Effector memory CD4-positive, alpha-beta T cell (primary cell): ENCODE measurements around the gene SH3BP2.

Experiments used
- DNase-seq, 3 donors: peaks; one replicate each; pipeline ENCODE4 v3.0.0-alpha.2; 2020
- H3K27ac ChIP-seq: 2 replicates; pipeline ENCODE4 v1.7.0; 2013; ENCODE audit warnings: mild to moderate bottlenecking, low read length, moderate library complexity; ENCODE audit not compliant: insufficient read depth, poor library complexity, severe bottlenecking
- H3K27me3 ChIP-seq: replicated peaks from 2 replicates; pipeline ENCODE4 v1.7.0; 2013; ENCODE audit warnings: mild to moderate bottlenecking, low read length; ENCODE audit not compliant: insufficient read depth, control insufficient read depth, poor library complexity, severe bottlenecking
- H3K36me3 ChIP-seq: 2 replicates; pipeline ENCODE4 v1.7.0; 2013; ENCODE audit warnings: mild to moderate bottlenecking, low read length, moderate library complexity; ENCODE audit not compliant: control insufficient read depth, insufficient read depth
- H3K4me1 ChIP-seq: 2 replicates; pipeline ENCODE4 v1.7.0; 2013; ENCODE audit warnings: low read length, mild to moderate bottlenecking; ENCODE audit not compliant: control insufficient read depth, insufficient read depth, poor library complexity, severe bottlenecking
- H3K4me3 ChIP-seq: 2 replicates; pipeline ENCODE4 v1.7.0; 2013; ENCODE audit warnings: low read length, low read depth, mild to moderate bottlenecking; ENCODE audit not compliant: insufficient read depth, poor library complexity, severe bottlenecking
- H3K9me3 ChIP-seq: 2 replicates; pipeline ENCODE4 v1.7.0; 2013; ENCODE audit warnings: mild to moderate bottlenecking, low read length, moderate library complexity; ENCODE audit not compliant: control insufficient read depth

SH3BP2 gene

DNA sequence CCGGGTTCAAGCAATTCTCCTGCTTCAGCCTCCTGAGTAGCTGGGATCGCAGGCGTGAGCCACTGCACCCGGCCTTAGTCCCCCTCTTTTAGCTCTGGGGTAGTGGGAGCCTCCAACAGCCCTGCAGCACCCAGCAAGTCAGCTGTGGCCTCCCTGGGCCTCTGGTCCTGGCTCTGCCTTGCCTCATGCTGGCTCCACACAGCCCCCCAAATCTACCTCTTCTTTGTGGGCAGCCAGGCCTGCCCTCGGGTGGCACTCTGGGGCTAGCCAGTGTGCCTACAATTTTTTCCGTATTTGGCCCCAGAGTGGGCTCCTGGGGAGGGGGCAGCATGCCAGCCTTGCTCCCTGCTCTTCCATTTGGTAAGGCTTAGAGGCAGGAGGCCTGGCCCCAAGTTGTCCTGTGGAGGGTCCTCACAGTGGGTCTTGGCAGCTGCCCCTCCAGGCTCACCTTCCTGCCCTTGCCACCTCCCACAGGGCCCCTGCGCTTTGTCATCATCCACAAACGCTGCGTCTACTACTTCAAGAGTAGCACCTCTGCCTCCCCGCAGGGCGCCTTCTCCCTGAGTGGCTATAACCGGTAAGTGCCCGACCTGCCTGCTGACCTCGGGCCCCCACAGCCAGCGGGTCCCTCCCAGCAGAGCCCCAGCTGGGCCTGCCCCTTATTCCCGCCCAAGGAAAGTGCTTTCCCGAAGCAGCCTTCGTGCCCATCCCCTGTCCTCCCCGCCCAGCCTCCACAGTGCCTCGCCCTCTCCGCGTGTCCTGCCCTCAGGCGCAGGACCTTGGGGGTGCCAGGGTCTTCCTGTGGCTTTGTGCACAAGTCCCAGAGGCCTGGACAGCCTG lies 29.8 kb downstream of the SH3BP2 start:
- Histone ChIP-seq H3K36me3 (peaks cover 48% of the 10 kb centered on the region), H3K4me3 (no peak overlapping the region), H3K27me3 (no peaks in the 10 kb centered on the region), H3K27ac (no peak overlapping the region), H3K9me3 (no peaks in the 10 kb centered on the region), H3K4me1 (peaks cover 1% of the 10 kb centered on the region)
- DNase-seq: no peak

DNA sequence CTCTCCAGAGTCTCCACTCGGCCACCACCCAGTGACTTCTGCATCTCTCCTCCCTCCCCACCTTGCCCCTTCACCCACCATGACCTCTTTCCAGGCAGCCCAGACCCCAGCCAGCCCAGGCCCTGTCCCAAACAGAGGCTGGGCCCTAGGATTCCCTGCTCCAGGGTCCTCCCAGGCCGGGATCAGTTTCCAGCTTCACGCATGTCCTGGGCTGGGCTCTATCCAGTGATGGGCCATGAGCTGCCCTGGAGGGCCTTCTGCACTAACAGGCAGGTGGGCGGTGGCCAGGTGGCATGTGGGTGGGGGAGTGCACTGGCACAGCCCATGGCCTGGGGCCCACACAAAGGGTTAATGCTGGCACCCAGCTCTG lies 30.4 kb downstream of the SH3BP2 start:
- Histone ChIP-seq H3K36me3 (peaks cover 52% of the 10 kb centered on the region), H3K27ac (no peak overlapping the region), H3K4me3 (no peak overlapping the region), H3K4me1 (no peaks in the 10 kb centered on the region), H3K9me3 (no peaks in the 10 kb centered on the region), H3K27me3 (no peaks in the 10 kb centered on the region)
- no peak for DNase-seq

DNA sequence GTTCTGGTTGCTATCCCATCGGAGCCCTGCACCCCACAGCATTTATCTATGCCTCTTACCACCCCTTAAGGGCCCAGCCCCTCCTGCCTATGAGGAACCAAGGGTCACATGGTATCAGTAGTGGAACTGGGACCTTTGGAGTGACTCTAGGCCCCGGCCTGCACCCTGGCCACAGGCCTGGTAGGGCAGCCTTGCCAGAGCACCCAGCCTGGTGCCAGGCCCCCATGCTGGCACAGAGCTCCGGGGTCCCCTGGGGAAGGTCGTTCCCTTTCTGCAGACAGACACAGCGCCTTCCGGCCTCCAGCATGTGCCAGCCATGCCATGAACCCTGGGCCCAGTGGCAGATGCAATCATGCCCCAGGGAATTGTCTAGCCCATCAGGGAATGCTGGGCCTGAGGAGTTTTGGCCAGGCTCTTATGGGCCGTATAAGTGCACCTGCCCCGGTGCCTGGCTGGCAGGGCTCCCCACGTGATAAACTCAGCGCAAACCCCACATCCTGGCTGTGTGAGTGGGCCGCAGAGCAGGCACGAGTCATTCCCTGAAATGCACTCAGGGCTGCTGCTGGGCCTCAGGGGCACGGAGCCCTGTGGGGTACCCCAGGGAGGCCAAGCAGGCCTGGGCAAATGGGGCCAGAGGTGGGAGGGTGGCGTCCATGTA lies 30.9 kb downstream of the SH3BP2 start:
- no peaks in the 10 kb centered on the region for H3K4me1 ChIP-seq
- peaks cover 57% of the 10 kb centered on the region for H3K36me3 ChIP-seq
- H3K9me3 ChIP-seq: no peaks in the 10 kb centered on the region
- H3K27ac ChIP-seq: no peak overlapping the region
- no peaks in the 10 kb centered on the region for H3K27me3 ChIP-seq
- DNase-seq: no peak
- H3K4me3 ChIP-seq: no peak overlapping the region

GRCh38 chr4:2824329-2824835 lies 31.5 kb downstream of the SH3BP2 start:
- Histone ChIP-seq H3K27ac (no peak overlapping the region), H3K4me3 (no peak overlapping the region), H3K4me1 (no peaks in the 10 kb centered on the region), H3K9me3 (no peaks in the 10 kb centered on the region), H3K36me3 (peaks cover 61% of the 10 kb centered on the region), H3K27me3 (no peaks in the 10 kb centered on the region)
- DNase-seq: no peak

- no peak for DNase-seq
- Histone ChIP-seq H3K9me3 (no peaks in the 10 kb centered on the region), H3K27ac (no peak overlapping the region), H3K4me3 (no peak overlapping the region), H3K4me1 (no peaks in the 10 kb centered on the region), H3K36me3 (peaks cover 67% of the 10 kb centered on the region), H3K27me3 (no peaks in the 10 kb centered on the region)
These were observed 32.0 kb downstream of the SH3BP2 start for GRCh38 chr4:2824836-2825381.

DNA sequence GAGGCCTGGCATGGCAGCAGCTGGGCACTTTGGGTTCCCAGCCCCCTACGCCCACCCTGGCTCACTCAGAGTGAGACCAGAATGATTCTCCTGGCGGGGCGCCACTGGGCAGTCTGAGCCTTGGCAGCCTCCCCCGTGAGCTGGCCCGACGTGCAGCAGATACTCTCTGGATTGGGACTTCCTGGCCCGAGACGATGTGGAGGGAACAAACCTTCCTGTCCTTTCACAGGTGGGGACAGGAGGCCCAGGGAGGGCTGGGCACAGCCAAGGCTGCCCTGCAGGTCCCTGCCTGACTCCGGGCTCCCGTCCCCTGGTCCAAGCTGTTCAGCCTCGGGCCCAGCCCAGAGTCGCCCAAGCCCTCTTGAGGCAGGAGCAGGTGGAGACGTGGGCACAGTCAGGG lies 32.9 kb downstream of the SH3BP2 start:
- no peaks in the 10 kb centered on the region for H3K27me3 ChIP-seq
- no peak overlapping the region for H3K4me3 ChIP-seq
- no peaks in the 10 kb centered on the region for H3K9me3 ChIP-seq
- DNase-seq: no peak
- H3K36me3 ChIP-seq: peaks cover 70% of the 10 kb centered on the region
- no peak overlapping the region for H3K27ac ChIP-seq
- H3K4me1 ChIP-seq: no peaks in the 10 kb centered on the region

DNA sequence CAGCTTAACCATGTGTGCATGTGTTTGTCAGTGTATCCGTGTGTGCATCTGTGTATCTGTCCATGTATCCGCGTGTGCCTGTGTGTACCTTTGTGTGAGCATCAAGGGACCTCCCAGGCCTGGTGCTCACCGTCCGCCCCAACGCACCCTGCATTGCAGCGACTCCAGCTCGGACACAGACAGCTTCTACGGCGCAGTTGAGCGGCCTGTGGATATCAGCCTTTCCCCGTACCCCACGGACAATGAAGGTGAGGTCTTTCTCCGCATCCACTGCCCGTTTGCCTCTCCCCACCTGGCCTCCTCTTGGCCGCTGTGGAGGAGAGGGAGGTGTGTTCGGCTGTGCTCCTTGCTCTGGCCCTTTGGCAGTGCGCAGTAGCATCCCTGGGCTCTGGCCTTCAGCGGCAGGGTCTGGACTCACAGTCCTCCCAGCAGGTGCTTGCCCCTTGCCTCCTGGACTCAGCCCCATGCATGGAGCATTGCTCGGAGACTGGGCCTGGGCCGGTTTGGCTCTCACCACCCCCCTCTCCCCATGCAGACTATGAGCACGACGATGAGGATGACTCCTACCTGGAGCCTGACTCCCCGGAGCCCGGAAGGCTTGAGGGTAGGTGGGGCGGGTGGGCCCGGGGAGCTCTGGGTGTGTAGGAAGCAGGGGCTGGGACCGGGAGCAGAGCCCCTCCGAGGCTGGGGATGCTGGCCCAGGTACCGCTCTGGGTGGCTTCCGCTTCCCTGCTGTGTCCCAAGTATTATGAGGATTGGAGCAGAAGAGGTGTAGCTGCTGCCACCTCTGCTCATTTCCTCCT lies 34.4 kb downstream of the SH3BP2 start:
- Histone ChIP-seq H3K4me3 (no peak overlapping the region), H3K27me3 (no peaks in the 10 kb centered on the region), H3K9me3 (no peaks in the 10 kb centered on the region), H3K27ac (no peak overlapping the region), H3K4me1 (no peaks in the 10 kb centered on the region), H3K36me3 (peaks cover 80% of the 10 kb centered on the region)
- no peak for DNase-seq

- no peaks in the 10 kb centered on the region for H3K4me1 ChIP-seq
- H3K9me3 ChIP-seq: no peaks in the 10 kb centered on the region
- peaks cover 80% of the 10 kb centered on the region for H3K36me3 ChIP-seq
- no peak for DNase-seq
- no peak overlapping the region for H3K27ac ChIP-seq
- no peak overlapping the region for H3K4me3 ChIP-seq
- no peaks in the 10 kb centered on the region for H3K27me3 ChIP-seq
These were observed 35.2 kb downstream of the SH3BP2 start for GRCh38 chr4:2827874-2828751.

GRCh38 chr4:2828758-2829181 lies 35.9 kb downstream of the SH3BP2 start:
- Histone ChIP-seq H3K27ac (no peak overlapping the region), H3K4me1 (no peaks in the 10 kb centered on the region), H3K27me3 (no peaks in the 10 kb centered on the region), H3K9me3 (no peaks in the 10 kb centered on the region), H3K4me3 (no peak overlapping the region), H3K36me3 (peaks cover 80% of the 10 kb centered on the region)
- DNase-seq: no peak
